Measurements from ENCODE around the gene CDC42EP3.

The CDC42EP3 gene

GRCh38 chr2:37619959-37620300 lies 51.5 kb downstream of the CDC42EP3 start:
- Histone ChIP-seq H3K4me1 (ENCODE audit: control insufficient read depth, insufficient read depth, low read length) (no peaks in the 10 kb centered on the region), H3K27ac (ENCODE audit: low read length) (no peak overlapping the region), H3K4me3 (ENCODE audit: low read length) (no peak overlapping the region), H3K27me3 (ENCODE audit: control insufficient read depth, insufficient read depth, low read length) (no peaks in the 10 kb centered on the region), H3K36me3 (ENCODE audit: control insufficient read depth, insufficient read depth, low read length) (no peaks in the 10 kb centered on the region), H3K9me3 (ENCODE audit: control insufficient read depth, insufficient read depth, low read length) (no peaks in the 10 kb centered on the region)
- DNase-seq (ENCODE audit: low read depth, low spot score), result no peak

- H3K9me3 ChIP-seq (ENCODE audit: control insufficient read depth, insufficient read depth, low read length), result no peaks in the 10 kb centered on the region
- WGBS (ENCODE audit: insufficient coverage, insufficient read length), result no CpG with 5 or more reads among the region's 7 CpGs
- H3K4me3 ChIP-seq (ENCODE audit: low read length), result no peak overlapping the region
- DNase-seq (ENCODE audit: low read depth, low spot score), result no peak
- no peaks in the 10 kb centered on the region for H3K27me3 ChIP-seq (ENCODE audit: control insufficient read depth, insufficient read depth, low read length)
- no peaks in the 10 kb centered on the region for H3K4me1 ChIP-seq (ENCODE audit: control insufficient read depth, insufficient read depth, low read length)
- H3K36me3 ChIP-seq (ENCODE audit: control insufficient read depth, insufficient read depth, low read length), result no peaks in the 10 kb centered on the region
- H3K27ac ChIP-seq (ENCODE audit: low read length), result no peak overlapping the region
Observed at GRCh38 chr2:37619230-37619958, 52.0 kb downstream of the CDC42EP3 start.

GRCh38 chr2:37618326-37618725 lies 53.1 kb downstream of the CDC42EP3 start:
- no CpG with 5 or more reads among the region's 3 CpGs for whole genome bisulfite sequencing (ENCODE audit: insufficient coverage, insufficient read length)
- Histone ChIP-seq H3K4me1 (ENCODE audit: control insufficient read depth, insufficient read depth, low read length) (no peaks in the 10 kb centered on the region), H3K4me3 (ENCODE audit: low read length) (no peak overlapping the region)

GRCh38 chr2:37617119-37617892 lies 54.1 kb downstream of the CDC42EP3 start:
- Histone ChIP-seq H3K36me3 (ENCODE audit: control insufficient read depth, insufficient read depth, low read length) (no peaks in the 10 kb centered on the region), H3K27ac (ENCODE audit: low read length) (no peak overlapping the region), H3K27me3 (ENCODE audit: control insufficient read depth, insufficient read depth, low read length) (no peaks in the 10 kb centered on the region), H3K4me3 (ENCODE audit: low read length) (no peak overlapping the region), H3K4me1 (ENCODE audit: control insufficient read depth, insufficient read depth, low read length) (no peaks in the 10 kb centered on the region), H3K9me3 (ENCODE audit: control insufficient read depth, insufficient read depth, low read length) (no peaks in the 10 kb centered on the region)
- no peak for DNase-seq (ENCODE audit: low read depth, low spot score)
- WGBS (ENCODE audit: insufficient coverage, insufficient read length), result no CpG with 5 or more reads among the region's 14 CpGs

More at GRCh38 chr2:37618326-37618725, 53.1 kb downstream of the CDC42EP3 start:
- Histone ChIP-seq H3K27ac (ENCODE audit: low read length) (no peak overlapping the region), H3K36me3 (ENCODE audit: control insufficient read depth, insufficient read depth, low read length) (no peaks in the 10 kb centered on the region), H3K27me3 (ENCODE audit: control insufficient read depth, insufficient read depth, low read length) (no peaks in the 10 kb centered on the region), H3K9me3 (ENCODE audit: control insufficient read depth, insufficient read depth, low read length) (no peaks in the 10 kb centered on the region)
- DNase-seq (ENCODE audit: low read depth, low spot score), result no peak

- H3K4me3 ChIP-seq (ENCODE audit: low read length), result no peak overlapping the region
- H3K9me3 ChIP-seq (ENCODE audit: control insufficient read depth, insufficient read depth, low read length), result no peaks in the 10 kb centered on the region
- no peaks in the 10 kb centered on the region for H3K4me1 ChIP-seq (ENCODE audit: control insufficient read depth, insufficient read depth, low read length)
- H3K27me3 ChIP-seq (ENCODE audit: control insufficient read depth, insufficient read depth, low read length), result no peaks in the 10 kb centered on the region
- H3K27ac ChIP-seq (ENCODE audit: low read length), result no peak overlapping the region
- H3K36me3 ChIP-seq (ENCODE audit: control insufficient read depth, insufficient read depth, low read length), result no peaks in the 10 kb centered on the region
- WGBS (ENCODE audit: insufficient coverage, insufficient read length), result no CpG with 5 or more reads among the region's 2 CpGs
- no peak for DNase-seq (ENCODE audit: low read depth, low spot score)
Observed at GRCh38 chr2:37616677-37617005, 54.8 kb downstream of the CDC42EP3 start.

- H3K36me3 ChIP-seq (ENCODE audit: control insufficient read depth, insufficient read depth, low read length), result no peaks in the 10 kb centered on the region
- H3K4me3 ChIP-seq (ENCODE audit: low read length), result no peak overlapping the region
- no CpG with 5 or more reads among the region's 6 CpGs for WGBS (ENCODE audit: insufficient coverage, insufficient read length)
- H3K9me3 ChIP-seq (ENCODE audit: control insufficient read depth, insufficient read depth, low read length), result no peaks in the 10 kb centered on the region
- H3K4me1 ChIP-seq (ENCODE audit: control insufficient read depth, insufficient read depth, low read length), result no peaks in the 10 kb centered on the region
- DNase-seq (ENCODE audit: low read depth, low spot score), result no peak
- H3K27me3 ChIP-seq (ENCODE audit: control insufficient read depth, insufficient read depth, low read length), result no peaks in the 10 kb centered on the region
- H3K27ac ChIP-seq (ENCODE audit: low read length), result no peak overlapping the region
Observed at GRCh38 chr2:37615804-37616676, 55.4 kb downstream of the CDC42EP3 start.

GRCh38 chr2:37614061-37614738 lies 57.2 kb downstream of the CDC42EP3 start:
- Histone ChIP-seq H3K4me1 (ENCODE audit: control insufficient read depth, insufficient read depth, low read length) (no peaks in the 10 kb centered on the region), H3K36me3 (ENCODE audit: control insufficient read depth, insufficient read depth, low read length) (no peaks in the 10 kb centered on the region), H3K27ac (ENCODE audit: low read length) (no peak overlapping the region), H3K9me3 (ENCODE audit: control insufficient read depth, insufficient read depth, low read length) (no peaks in the 10 kb centered on the region), H3K27me3 (ENCODE audit: control insufficient read depth, insufficient read depth, low read length) (no peaks in the 10 kb centered on the region), H3K4me3 (ENCODE audit: low read length) (no peak overlapping the region)
- DNase-seq (ENCODE audit: low read depth, low spot score), result no peak
- WGBS (ENCODE audit: insufficient coverage, insufficient read length), result no CpG with 5 or more reads among the region's 7 CpGs

GRCh38 chr2:37612382-37612781 lies 59.1 kb downstream of the CDC42EP3 start:
- H3K27me3 ChIP-seq (ENCODE audit: control insufficient read depth, insufficient read depth, low read length), result no peaks in the 10 kb centered on the region
- no CpG with 5 or more reads among the region's 4 CpGs for WGBS (ENCODE audit: insufficient coverage, insufficient read length)
- H3K36me3 ChIP-seq (ENCODE audit: control insufficient read depth, insufficient read depth, low read length), result no peaks in the 10 kb centered on the region

GRCh38 chr2:37610638-37611289 lies 60.7 kb downstream of the CDC42EP3 start:
- no peak for DNase-seq (ENCODE audit: low read depth, low spot score)
- no CpG with 5 or more reads among the region's 5 CpGs for WGBS (ENCODE audit: insufficient coverage, insufficient read length)

More at GRCh38 chr2:37612382-37612781, 59.1 kb downstream of the CDC42EP3 start:
- H3K4me1 ChIP-seq (ENCODE audit: control insufficient read depth, insufficient read depth, low read length), result no peaks in the 10 kb centered on the region
- H3K4me3 ChIP-seq (ENCODE audit: low read length), result no peak overlapping the region
- H3K9me3 ChIP-seq (ENCODE audit: control insufficient read depth, insufficient read depth, low read length), result no peaks in the 10 kb centered on the region
- no peak overlapping the region for H3K27ac ChIP-seq (ENCODE audit: low read length)
- no peak for DNase-seq (ENCODE audit: low read depth, low spot score)

GRCh38 chr2:37609782-37610181 lies 61.7 kb downstream of the CDC42EP3 start:
- DNase-seq (ENCODE audit: low read depth, low spot score), result no peak
- no peaks in the 10 kb centered on the region for H3K4me1 ChIP-seq (ENCODE audit: control insufficient read depth, insufficient read depth, low read length)
- no CpG with 5 or more reads among the region's 6 CpGs for WGBS (ENCODE audit: insufficient coverage, insufficient read length)
- H3K36me3 ChIP-seq (ENCODE audit: control insufficient read depth, insufficient read depth, low read length), result no peaks in the 10 kb centered on the region
- H3K27ac ChIP-seq (ENCODE audit: low read length), result no peak overlapping the region
- H3K27me3 ChIP-seq (ENCODE audit: control insufficient read depth, insufficient read depth, low read length), result no peaks in the 10 kb centered on the region
- H3K4me3 ChIP-seq (ENCODE audit: low read length), result no peak overlapping the region
- no peaks in the 10 kb centered on the region for H3K9me3 ChIP-seq (ENCODE audit: control insufficient read depth, insufficient read depth, low read length)

More at GRCh38 chr2:37610638-37611289, 60.7 kb downstream of the CDC42EP3 start:
- Histone ChIP-seq H3K27ac (ENCODE audit: low read length) (no peak overlapping the region), H3K36me3 (ENCODE audit: control insufficient read depth, insufficient read depth, low read length) (no peaks in the 10 kb centered on the region), H3K27me3 (ENCODE audit: control insufficient read depth, insufficient read depth, low read length) (no peaks in the 10 kb centered on the region), H3K4me1 (ENCODE audit: control insufficient read depth, insufficient read depth, low read length) (no peaks in the 10 kb centered on the region), H3K9me3 (ENCODE audit: control insufficient read depth, insufficient read depth, low read length) (no peaks in the 10 kb centered on the region), H3K4me3 (ENCODE audit: low read length) (no peak overlapping the region)
